K562 (cell line): ENCODE measurements around the gene UBE2D3. TPM values are rescaled to one million over a fixed set of nuclear protein-coding genes. Genes with fewer than 3 reads are reported as not detected.

Source experiments
- BRD4 ChIP-seq: fragments of 200-600 bp; sonication (generic); IDR thresholded peaks from 2 replicates; pipeline ENCODE4 v1.6.1; 2017; ENCODE audit warnings: inconsistent platforms
- CBFB ChIP-seq: sonication (generic); formaldehyde crosslinking; IDR thresholded peaks from 2 replicates; pipeline ENCODE4 v1.4.0; 2020; ENCODE audit warnings: mild to moderate bottlenecking, missing genetic modification reagents
- GABPA ChIP-seq: fragments of 200-800 bp; sonication (Bioruptor generic); conservative IDR thresholded peaks from 2 replicates; pipeline ENCODE4 v1.6.1; 2016; ENCODE audit warnings: low read depth, missing genetic modification characterization, missing compliant biosample characterization
- SIN3A ChIP-seq, 2 experiments: fragments of 150-350 bp in 1 of 2; IDR thresholded peaks; 2 replicates each; pipeline ENCODE4 v1.6.1; 2011 to 2016; ENCODE audit warnings: borderline replicate concordance in 2 of 2, low read depth in 2 of 2, low read length in 2 of 2, mild to moderate bottlenecking in 2 of 2, moderate library complexity in 2 of 2; ENCODE audit not compliant: control insufficient read depth in 1 of 2
- TCFL5 ChIP-seq: fragments of 250-450 bp; sonication (Bioruptor Pico); conservative IDR thresholded peaks from 2 replicates; pipeline ENCODE4 v1.6.1; 2021; ENCODE audit warnings: mild to moderate bottlenecking, moderate library complexity, matching md5 sums
- ZFX ChIP-seq: sonication (generic); formaldehyde crosslinking; IDR thresholded peaks from 2 replicates; pipeline ENCODE4 v1.8.0; 2022; ENCODE audit warnings: mild to moderate bottlenecking, missing genetic modification reagents, moderate library complexity
- ZNF12 ChIP-seq: sonication (generic); formaldehyde crosslinking; IDR thresholded peaks from 2 replicates; pipeline ENCODE4 v1.4.0; 2020; ENCODE audit warnings: mild to moderate bottlenecking, missing genetic modification reagents
- ZSCAN32 ChIP-seq: fragments of 450-650 bp; formaldehyde crosslinking; IDR thresholded peaks from 2 replicates; pipeline ENCODE4 v1.4.0; 2020; ENCODE audit warnings: mild to moderate bottlenecking, moderate library complexity
- ZZZ3 ChIP-seq: fragments of 450-650 bp; IDR thresholded peaks from 2 replicates; pipeline ENCODE4 v1.6.1; 2016; ENCODE audit warnings: antibody characterized with exemption, mild to moderate bottlenecking, moderate library complexity
- polyA plus RNA-seq, 8 experiments: library from polyadenylated mRNA; depleted of rRNA in 4 of 8; stranded (reverse) in 5 of 8; unstranded in 3 of 8; fragments of >200 nt; fragmentation: Nextera tagmentation in 2 of 8; fragmentation: Illumina TruSeq in 1 of 8; extraction: Ambion mirVana in 2 of 8; extraction: Trizol in 1 of 8; gene quantifications; 2 replicates each; pipeline versions ENCODE4 v1.2.1 to v1.2.3, GENCODE V29; 2011 to 2014; ENCODE audit warnings: inconsistent platforms in 1 of 8, missing spikeins in 1 of 8
- total RNA-seq, 7 experiments: library from RNA; depleted of rRNA in 6 of 7; stranded (reverse); fragments of >200 nt in 6 of 7; fragmentation: Illumina TruSeq in 2 of 7; extraction: Trizol in 2 of 7; gene quantifications; 2 replicates each; pipeline versions ENCODE4 v1.2.1 to v1.2.3, GENCODE V29; 2011 to 2021; ENCODE audit warnings: low replicate concordance in 1 of 7
- TF ChIP-seq, protein P1 (sequence below): fragments of 450-650 bp; IDR thresholded peaks from 2 replicates; pipeline ENCODE4 v1.6.1; 2017; ENCODE audit warnings: antibody characterized with exemption, mild to moderate bottlenecking
- TF ChIP-seq, protein P2 (sequence below): sonication (generic); formaldehyde crosslinking; IDR thresholded peaks from 2 replicates; pipeline ENCODE4 v1.8.0; 2023; ENCODE audit warnings: missing genetic modification reagents, mild to moderate bottlenecking, borderline replicate concordance
- TF ChIP-seq, protein P3 (sequence below), 3 experiments: fragments of 200-800 bp in 1 of 3; sonication (Bioruptor generic) in 1 of 3; sonication (generic) in 1 of 3; formaldehyde crosslinking in 1 of 3; IDR thresholded peaks; 2 replicates each; pipeline versions ENCODE4 v1.6.1 to v1.8.0; 2016 to 2022; ENCODE audit warnings: mild to moderate bottlenecking in 2 of 3, missing compliant biosample characterization in 2 of 3, missing genetic modification characterization in 2 of 3, missing genetic modification reagents in 1 of 3
- TF ChIP-seq, protein P4 (sequence below): fragments of 250-450 bp; sonication (Bioruptor Pico); IDR thresholded peaks from 2 replicates; pipeline ENCODE4 v1.4.0; 2020; ENCODE audit warnings: borderline replicate concordance

UBE2D3 gene
- total and polyA plus RNA-seq, 9 of the 15 experiments (the other 6 are each of a cell fraction or from before 2014, with no cell fraction given) = 191 to 618 (median 292) TPM

DNA sequence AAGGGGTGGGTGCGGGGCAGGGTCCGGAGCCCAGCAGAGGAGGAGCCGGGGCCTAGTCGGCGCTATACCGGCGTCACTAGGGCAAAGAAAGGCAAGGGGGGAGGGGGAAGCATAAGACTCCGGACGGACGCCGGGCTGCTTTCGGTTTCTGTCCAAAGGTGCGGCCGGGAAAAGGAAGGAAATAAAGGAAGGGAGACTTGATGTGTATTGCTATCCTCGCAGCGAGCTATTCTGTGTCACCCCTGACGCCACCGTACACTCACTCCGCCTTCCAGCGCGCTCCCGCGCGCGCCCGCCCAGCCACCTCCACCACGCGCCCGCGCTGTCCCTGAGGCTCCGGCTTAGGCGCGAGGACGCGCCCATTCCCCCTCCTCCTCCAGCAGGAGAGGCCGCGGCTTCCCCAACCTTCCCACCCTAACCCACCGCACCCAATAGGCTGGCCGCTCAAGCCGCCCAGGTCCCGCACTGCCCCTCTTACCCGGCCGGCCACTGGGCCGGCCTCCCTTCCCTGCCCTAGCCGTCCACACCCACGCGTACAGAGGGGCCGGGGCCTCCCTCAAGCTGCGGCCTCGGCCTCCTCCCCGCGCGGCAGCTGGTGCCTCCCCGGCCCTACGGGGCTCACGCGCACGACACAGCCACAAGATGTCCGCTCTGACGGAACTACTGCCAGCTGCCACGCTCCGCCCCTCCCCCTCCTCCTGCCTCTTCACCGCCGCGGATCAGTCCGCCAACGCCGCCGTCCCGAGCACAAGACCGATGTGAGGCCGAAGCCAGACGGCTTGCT lies at the start of gene UBE2D3 (continued):
- TF ChIP-seq, protein P1, sequence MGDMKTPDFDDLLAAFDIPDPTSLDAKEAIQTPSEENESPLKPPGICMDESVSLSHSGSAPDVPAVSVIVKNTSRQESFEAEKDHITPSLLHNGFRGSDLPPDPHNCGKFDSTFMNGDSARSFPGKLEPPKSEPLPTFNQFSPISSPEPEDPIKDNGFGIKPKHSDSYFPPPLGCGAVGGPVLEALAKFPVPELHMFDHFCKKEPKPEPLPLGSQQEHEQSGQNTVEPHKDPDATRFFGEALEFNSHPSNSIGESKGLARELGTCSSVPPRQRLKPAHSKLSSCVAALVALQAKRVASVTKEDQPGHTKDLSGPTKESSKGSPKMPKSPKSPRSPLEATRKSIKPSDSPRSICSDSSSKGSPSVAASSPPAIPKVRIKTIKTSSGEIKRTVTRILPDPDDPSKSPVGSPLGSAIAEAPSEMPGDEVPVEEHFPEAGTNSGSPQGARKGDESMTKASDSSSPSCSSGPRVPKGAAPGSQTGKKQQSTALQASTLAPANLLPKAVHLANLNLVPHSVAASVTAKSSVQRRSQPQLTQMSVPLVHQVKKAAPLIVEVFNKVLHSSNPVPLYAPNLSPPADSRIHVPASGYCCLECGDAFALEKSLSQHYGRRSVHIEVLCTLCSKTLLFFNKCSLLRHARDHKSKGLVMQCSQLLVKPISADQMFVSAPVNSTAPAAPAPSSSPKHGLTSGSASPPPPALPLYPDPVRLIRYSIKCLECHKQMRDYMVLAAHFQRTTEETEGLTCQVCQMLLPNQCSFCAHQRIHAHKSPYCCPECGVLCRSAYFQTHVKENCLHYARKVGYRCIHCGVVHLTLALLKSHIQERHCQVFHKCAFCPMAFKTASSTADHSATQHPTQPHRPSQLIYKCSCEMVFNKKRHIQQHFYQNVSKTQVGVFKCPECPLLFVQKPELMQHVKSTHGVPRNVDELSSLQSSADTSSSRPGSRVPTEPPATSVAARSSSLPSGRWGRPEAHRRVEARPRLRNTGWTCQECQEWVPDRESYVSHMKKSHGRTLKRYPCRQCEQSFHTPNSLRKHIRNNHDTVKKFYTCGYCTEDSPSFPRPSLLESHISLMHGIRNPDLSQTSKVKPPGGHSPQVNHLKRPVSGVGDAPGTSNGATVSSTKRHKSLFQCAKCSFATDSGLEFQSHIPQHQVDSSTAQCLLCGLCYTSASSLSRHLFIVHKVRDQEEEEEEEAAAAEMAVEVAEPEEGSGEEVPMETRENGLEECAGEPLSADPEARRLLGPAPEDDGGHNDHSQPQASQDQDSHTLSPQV = no peak
- TF ChIP-seq ZNF12 (no peak; the same call in 1 of the 2 replicates), BRD4 (peak; percentile 85), SIN3A (IDR thresholded peaks at IDR 0.05; ENCODE audit: borderline replicate concordance in 2 of 2, control insufficient read depth in 1 of 2, low read depth in 2 of 2, low read length in 2 of 2) (peak; percentile 51 to 89), ZFX (CRISPR knock-in tag) (peak; percentile 94), ZSCAN32 (no peak), ZZZ3 (no peak), CBFB (no peak), GABPA (no peak), TCFL5 (no peak)
- TF ChIP-seq, protein P2, sequence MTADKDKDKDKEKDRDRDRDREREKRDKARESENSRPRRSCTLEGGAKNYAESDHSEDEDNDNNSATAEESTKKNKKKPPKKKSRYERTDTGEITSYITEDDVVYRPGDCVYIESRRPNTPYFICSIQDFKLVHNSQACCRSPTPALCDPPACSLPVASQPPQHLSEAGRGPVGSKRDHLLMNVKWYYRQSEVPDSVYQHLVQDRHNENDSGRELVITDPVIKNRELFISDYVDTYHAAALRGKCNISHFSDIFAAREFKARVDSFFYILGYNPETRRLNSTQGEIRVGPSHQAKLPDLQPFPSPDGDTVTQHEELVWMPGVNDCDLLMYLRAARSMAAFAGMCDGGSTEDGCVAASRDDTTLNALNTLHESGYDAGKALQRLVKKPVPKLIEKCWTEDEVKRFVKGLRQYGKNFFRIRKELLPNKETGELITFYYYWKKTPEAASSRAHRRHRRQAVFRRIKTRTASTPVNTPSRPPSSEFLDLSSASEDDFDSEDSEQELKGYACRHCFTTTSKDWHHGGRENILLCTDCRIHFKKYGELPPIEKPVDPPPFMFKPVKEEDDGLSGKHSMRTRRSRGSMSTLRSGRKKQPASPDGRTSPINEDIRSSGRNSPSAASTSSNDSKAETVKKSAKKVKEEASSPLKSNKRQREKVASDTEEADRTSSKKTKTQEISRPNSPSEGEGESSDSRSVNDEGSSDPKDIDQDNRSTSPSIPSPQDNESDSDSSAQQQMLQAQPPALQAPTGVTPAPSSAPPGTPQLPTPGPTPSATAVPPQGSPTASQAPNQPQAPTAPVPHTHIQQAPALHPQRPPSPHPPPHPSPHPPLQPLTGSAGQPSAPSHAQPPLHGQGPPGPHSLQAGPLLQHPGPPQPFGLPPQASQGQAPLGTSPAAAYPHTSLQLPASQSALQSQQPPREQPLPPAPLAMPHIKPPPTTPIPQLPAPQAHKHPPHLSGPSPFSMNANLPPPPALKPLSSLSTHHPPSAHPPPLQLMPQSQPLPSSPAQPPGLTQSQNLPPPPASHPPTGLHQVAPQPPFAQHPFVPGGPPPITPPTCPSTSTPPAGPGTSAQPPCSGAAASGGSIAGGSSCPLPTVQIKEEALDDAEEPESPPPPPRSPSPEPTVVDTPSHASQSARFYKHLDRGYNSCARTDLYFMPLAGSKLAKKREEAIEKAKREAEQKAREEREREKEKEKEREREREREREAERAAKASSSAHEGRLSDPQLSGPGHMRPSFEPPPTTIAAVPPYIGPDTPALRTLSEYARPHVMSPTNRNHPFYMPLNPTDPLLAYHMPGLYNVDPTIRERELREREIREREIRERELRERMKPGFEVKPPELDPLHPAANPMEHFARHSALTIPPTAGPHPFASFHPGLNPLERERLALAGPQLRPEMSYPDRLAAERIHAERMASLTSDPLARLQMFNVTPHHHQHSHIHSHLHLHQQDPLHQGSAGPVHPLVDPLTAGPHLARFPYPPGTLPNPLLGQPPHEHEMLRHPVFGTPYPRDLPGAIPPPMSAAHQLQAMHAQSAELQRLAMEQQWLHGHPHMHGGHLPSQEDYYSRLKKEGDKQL = peak; percentile 93; the same call in 1 of the 2 replicates
- TF ChIP-seq, protein P3, sequence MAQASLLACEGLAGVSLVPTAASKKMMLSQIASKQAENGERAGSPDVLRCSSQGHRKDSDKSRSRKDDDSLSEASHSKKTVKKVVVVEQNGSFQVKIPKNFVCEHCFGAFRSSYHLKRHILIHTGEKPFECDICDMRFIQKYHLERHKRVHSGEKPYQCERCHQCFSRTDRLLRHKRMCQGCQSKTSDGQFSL (CRISPR knock-in tag; IDR thresholded peaks at IDR 0.05) = peak; percentile 88; the same call in 1 of the 2 replicates
- TF ChIP-seq, protein P3 (tag; IDR thresholded peaks at IDR 0.05) = no peak
- TF ChIP-seq, protein P4, sequence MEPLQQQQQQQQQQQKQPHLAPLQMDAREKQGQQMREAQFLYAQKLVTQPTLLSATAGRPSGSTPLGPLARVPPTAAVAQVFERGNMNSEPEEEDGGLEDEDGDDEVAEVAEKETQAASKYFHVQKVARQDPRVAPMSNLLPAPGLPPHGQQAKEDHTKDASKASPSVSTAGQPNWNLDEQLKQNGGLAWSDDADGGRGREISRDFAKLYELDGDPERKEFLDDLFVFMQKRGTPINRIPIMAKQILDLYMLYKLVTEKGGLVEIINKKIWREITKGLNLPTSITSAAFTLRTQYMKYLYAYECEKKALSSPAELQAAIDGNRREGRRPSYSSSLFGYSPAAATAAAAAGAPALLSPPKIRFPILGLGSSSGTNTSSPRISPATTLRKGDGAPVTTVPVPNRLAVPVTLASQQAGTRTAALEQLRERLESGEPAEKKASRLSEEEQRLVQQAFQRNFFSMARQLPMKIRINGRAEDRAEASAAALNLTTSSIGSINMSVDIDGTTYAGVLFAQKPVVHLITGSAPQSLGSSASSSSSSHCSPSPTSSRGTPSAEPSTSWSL (CRISPR knock-in tag) = no peak
